ENCODE measurements around the gene PCSK6.

PCSK6 gene

DNA sequence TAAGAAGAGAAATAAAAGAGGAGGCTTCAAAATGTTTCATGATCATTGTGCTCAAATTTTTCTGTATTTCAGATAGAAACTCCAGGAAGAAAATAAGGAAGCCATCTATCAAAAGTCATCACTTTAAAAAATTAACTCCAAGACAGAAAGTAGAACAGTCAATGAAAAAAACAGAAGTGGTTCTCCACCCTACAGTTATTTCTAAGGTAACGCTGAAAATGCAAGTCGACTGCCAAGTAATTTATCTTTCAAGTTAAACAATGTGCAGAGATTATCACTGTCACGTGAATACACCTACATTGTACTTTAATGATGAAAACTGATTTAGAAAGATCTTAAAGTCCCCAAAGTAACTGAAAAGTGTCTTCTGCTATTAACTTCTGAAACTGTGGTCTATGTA, 115.9 kb downstream of the PCSK6 start:
- no peaks in the 10 kb centered on the region for H3K27me3 ChIP-seq (ENCODE audit: insufficient read depth, poor library complexity, severe bottlenecking)
- H3K27ac ChIP-seq (replicated peaks), result no peak overlapping the region
- TF ChIP-seq, protein P1, sequence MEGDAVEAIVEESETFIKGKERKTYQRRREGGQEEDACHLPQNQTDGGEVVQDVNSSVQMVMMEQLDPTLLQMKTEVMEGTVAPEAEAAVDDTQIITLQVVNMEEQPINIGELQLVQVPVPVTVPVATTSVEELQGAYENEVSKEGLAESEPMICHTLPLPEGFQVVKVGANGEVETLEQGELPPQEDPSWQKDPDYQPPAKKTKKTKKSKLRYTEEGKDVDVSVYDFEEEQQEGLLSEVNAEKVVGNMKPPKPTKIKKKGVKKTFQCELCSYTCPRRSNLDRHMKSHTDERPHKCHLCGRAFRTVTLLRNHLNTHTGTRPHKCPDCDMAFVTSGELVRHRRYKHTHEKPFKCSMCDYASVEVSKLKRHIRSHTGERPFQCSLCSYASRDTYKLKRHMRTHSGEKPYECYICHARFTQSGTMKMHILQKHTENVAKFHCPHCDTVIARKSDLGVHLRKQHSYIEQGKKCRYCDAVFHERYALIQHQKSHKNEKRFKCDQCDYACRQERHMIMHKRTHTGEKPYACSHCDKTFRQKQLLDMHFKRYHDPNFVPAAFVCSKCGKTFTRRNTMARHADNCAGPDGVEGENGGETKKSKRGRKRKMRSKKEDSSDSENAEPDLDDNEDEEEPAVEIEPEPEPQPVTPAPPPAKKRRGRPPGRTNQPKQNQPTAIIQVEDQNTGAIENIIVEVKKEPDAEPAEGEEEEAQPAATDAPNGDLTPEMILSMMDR (IDR thresholded peaks at IDR 0.05; ENCODE audit: insufficient read depth, low read length), result no peak
- TF ChIP-seq, protein P2, sequence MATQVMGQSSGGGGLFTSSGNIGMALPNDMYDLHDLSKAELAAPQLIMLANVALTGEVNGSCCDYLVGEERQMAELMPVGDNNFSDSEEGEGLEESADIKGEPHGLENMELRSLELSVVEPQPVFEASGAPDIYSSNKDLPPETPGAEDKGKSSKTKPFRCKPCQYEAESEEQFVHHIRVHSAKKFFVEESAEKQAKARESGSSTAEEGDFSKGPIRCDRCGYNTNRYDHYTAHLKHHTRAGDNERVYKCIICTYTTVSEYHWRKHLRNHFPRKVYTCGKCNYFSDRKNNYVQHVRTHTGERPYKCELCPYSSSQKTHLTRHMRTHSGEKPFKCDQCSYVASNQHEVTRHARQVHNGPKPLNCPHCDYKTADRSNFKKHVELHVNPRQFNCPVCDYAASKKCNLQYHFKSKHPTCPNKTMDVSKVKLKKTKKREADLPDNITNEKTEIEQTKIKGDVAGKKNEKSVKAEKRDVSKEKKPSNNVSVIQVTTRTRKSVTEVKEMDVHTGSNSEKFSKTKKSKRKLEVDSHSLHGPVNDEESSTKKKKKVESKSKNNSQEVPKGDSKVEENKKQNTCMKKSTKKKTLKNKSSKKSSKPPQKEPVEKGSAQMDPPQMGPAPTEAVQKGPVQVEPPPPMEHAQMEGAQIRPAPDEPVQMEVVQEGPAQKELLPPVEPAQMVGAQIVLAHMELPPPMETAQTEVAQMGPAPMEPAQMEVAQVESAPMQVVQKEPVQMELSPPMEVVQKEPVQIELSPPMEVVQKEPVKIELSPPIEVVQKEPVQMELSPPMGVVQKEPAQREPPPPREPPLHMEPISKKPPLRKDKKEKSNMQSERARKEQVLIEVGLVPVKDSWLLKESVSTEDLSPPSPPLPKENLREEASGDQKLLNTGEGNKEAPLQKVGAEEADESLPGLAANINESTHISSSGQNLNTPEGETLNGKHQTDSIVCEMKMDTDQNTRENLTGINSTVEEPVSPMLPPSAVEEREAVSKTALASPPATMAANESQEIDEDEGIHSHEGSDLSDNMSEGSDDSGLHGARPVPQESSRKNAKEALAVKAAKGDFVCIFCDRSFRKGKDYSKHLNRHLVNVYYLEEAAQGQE (IDR thresholded peaks at IDR 0.05; ENCODE audit: insufficient replicate concordance, low read depth), result no peak
- TF ChIP-seq SPI1 (IDR thresholded peaks at IDR 0.05; ENCODE audit: borderline replicate concordance, low read depth), result peak; percentile 58; the same call in 1 of the 2 replicates
- DNase-seq (ENCODE audit: low read depth in 1 of 2, low spot score in 1 of 2), result no peak
- no peak overlapping the region for H3K4me3 ChIP-seq (replicated peaks; ENCODE audit: insufficient read depth, low read length)

DNA sequence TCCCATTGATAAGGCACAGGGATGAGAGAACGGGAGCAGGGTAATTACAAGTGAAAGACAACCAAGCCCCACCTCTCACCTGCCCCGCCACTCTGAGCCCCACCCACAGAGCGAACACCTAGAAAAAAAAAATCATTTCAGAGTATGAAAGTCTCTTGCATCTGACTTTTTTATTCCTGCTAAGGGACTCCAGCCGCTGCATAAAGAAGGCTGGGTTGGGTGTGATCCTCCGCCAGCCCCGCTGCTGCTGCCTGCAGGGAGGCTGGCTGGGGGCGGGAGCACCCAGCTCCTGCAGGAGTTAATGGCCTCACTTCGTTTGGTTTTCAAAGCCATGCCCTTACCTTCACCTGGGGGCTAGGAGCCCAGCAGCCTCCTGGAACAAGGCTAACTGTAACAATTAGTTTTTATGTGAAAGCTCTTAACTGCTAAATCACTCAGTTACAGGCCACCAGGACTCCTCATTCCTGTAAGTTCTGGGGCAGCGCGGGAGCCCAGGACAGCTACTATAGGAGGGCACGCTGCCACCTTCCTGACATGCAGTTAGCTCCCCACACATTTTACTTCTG, 116.5 kb downstream of the PCSK6 start:
- Histone ChIP-seq H3K27ac (replicated peaks) (no peak overlapping the region), H3K27me3 (ENCODE audit: insufficient read depth, poor library complexity, severe bottlenecking) (no peaks in the 10 kb centered on the region), H3K4me3 (replicated peaks; ENCODE audit: insufficient read depth, low read length) (no peak overlapping the region)
- DNase-seq (ENCODE audit: low read depth in 1 of 2, low spot score in 1 of 2), result no peak
- TF ChIP-seq SPI1 (IDR thresholded peaks at IDR 0.05; ENCODE audit: borderline replicate concordance, low read depth) (no peak), GABPA (IDR thresholded peaks at IDR 0.05; ENCODE audit: low read depth) (no peak), POLR2AphosphoS5 (IDR thresholded peaks at IDR 0.05; ENCODE audit: low read depth) (no peak)
- TF ChIP-seq, protein P1 (IDR thresholded peaks at IDR 0.05; ENCODE audit: insufficient read depth, low read length), result no peak
- TF ChIP-seq, protein P2 (IDR thresholded peaks at IDR 0.05; ENCODE audit: insufficient replicate concordance, low read depth), result no peak

DNA sequence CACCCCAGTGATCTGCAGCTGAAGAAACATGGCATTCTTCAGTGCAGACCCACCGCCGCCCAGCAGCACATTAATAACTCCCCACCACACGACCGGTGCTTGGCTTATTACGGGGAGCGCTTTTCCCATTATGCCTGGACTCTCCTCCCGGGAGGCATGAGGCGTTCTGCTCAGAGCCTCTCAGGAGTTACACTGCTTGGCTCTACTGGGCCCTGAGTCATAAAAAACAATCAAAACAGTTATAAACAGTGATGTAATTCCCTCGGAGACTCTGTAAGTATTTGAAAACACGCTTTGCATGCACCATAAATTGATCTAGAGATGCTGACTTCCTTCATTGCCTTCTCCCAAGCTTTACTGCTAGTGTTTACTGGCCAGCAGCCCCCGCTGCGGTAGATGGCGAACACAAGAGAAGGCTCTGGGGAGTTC, 117.3 kb downstream of the PCSK6 start:
- Histone ChIP-seq H3K27me3 (ENCODE audit: insufficient read depth, poor library complexity, severe bottlenecking) (no peaks in the 10 kb centered on the region), H3K27ac (replicated peaks) (no peak overlapping the region), H3K4me3 (replicated peaks; ENCODE audit: insufficient read depth, low read length) (no peak overlapping the region)
- TF ChIP-seq, protein P2 (IDR thresholded peaks at IDR 0.05; ENCODE audit: insufficient replicate concordance, low read depth), result no peak
- TF ChIP-seq SPI1 (IDR thresholded peaks at IDR 0.05; ENCODE audit: borderline replicate concordance, low read depth) (no peak), POLR2AphosphoS5 (IDR thresholded peaks at IDR 0.05; ENCODE audit: low read depth) (no peak), GABPA (IDR thresholded peaks at IDR 0.05; ENCODE audit: low read depth) (no peak)
- TF ChIP-seq, protein P1 (IDR thresholded peaks at IDR 0.05; ENCODE audit: insufficient read depth, low read length), result no peak
- no peak for DNase-seq (ENCODE audit: low read depth in 1 of 2, low spot score in 1 of 2)

Measured in HL-60 (cell line).